ENCODE measurements around the gene WDR82.
A peak's percentile ranks its signal among the peaks of the same experiment; 100 is the strongest.

Gene WDR82

GRCh38 chr3:52236424-52236886 lies 42.0 kb downstream of the WDR82 start:
- no peak for DNase-seq

- DNase-seq: no peak
Measured at GRCh38 chr3:52234516-52235447, 43.7 kb downstream of the WDR82 start.

DNA sequence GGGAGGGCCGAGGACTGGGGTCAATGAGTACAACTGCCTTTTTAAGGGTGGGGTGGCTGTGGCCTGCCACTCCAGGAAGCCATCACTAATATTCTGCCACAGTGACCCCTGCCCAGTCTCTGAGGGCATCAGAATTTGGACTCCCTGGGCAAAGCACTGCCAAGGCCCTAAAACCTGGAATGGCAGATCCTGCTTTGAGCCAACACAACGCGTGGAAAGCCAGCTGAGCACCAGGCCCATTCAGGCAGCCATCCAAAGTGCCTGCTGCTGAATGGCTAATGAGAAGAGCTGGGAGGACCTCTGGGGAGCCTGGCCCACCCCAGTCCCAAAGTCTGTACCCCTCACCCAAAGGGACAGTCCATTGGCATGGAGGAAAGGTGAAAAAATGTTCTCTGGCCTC lies 44.5 kb downstream of the WDR82 start:
- DNase-seq: no peak

DNA sequence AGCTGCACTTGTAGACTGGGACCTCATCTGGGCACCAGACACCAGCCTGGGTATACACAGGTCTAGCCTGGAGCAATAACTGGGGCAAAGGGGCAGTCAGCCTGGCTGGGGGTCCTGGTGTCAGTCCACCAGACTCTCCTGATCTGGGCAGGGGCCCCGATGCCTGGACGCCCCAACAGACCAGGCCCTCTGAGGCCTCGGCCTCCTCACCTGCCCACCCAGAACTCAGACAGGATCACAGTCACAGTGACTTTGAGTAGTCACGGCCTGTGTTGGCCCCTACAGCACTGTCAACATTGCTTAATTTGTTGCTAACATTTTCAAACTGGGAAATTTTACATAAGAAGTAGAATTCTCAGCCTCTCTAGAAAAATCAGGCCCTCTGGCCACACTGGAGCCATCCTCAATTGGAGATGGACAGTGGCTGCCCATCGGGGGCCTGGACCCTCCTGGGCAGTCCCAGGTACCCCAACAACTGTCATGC lies 45.3 kb downstream of the WDR82 start:
- DNase-seq: no peak

GRCh38 chr3:52232279-52233107 lies 46.0 kb downstream of the WDR82 start:
- no peak for DNase-seq

GRCh38 chr3:52231502-52232278 lies 46.8 kb downstream of the WDR82 start:
- DNase-seq: peak; percentile 91

GRCh38 chr3:52230889-52231499 lies 47.5 kb downstream of the WDR82 start:
- no peak for DNase-seq

- no peak for DNase-seq
Measured at GRCh38 chr3:52230461-52230860, 48.0 kb downstream of the WDR82 start.

DNA sequence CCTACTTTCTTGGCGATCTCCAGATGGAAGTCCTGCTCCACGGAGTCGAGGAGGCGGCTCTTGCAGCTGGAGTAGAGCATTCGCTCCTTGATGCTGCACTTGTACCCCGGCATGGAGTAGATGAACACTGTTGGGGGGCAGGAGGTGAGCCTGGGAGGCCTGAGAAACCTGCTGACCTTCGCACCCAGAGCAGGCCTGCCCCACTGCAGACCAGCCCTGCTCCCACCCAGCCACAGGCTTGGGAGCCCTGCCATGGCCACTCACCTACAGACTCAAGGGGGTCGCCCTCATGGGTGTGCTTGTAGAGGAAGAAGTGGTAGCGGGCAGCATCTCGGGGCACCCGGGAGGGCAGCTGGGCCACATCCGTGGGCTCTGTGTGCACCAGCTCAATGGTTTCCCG lies 48.8 kb downstream of the WDR82 start:
- no peak for DNase-seq

- no peak for DNase-seq
Measured at GRCh38 chr3:52228751-52229291, 49.6 kb downstream of the WDR82 start.

DNA sequence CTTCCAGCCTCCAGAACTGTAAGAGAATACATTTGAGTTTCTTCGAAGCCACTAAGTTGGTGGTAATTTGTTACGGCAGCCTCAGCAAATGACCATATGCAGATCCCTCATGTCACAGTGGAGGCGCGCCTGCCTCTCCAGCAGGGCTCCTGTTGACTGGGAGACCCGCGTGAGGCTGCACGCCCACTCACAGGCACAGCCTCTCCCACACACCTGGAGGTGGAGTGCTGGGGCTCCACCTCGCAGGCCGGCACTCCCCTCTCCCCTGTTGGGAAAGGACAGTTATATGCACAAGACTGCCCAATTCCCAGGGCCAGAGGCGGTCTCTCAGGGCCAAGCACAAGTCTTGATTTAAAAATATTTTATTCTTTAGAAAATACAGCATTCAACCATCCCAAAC lies 50.2 kb downstream of the WDR82 start:
- no peak for DNase-seq

- no peak for DNase-seq
Measured at GRCh38 chr3:52227766-52228165, 50.7 kb downstream of the WDR82 start.

DNA sequence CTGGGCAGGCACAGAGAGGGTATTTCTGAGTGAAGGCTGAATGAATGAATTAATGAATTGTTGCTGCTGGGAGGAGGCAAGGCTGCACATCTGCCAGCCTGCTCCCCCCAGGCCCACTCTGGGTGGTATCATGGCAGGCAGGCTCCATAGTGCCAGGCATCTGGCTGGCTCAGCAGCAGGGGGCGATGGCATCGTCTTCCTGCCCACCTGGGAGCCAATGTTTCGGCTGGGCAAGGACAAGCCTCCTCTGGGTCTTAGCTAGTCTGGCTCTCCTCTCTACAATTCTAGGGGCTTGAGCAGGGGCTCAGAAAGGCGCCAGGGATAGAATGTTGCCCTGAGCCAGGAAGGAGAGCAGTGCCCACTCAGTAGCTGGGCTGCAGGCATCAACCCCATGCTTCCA lies 51.3 kb downstream of the WDR82 start:
- no peak for DNase-seq

DNA sequence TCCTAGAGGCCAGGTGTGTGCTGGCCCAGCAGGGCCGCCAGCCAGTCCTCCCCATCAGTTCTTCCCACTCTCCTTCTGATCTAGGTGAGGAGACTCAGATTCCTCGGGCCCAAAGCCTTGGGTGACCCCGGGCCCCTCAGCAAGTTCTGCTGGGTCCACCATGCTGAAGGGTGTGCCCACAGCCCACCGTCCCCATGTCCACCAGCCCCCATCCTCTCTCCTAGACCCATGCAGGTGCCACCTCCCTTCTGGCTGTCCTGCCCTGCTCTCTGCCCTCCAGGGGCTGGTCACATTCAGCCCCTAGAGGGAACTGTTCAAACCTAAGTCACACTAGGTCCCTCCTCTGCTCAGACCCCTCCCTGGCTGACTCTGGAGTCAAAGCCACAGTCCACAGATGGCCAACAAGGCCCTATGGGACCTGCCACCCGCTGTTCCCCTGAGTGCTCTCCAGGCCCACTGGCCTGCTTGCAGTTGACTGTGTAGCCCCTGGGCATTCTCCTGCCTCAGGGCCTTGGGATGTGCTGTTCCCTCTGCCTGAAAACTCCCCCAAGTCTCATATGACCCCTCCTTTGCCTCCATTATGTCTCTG lies 52.1 kb downstream of the WDR82 start:
- no peak for DNase-seq

DNA sequence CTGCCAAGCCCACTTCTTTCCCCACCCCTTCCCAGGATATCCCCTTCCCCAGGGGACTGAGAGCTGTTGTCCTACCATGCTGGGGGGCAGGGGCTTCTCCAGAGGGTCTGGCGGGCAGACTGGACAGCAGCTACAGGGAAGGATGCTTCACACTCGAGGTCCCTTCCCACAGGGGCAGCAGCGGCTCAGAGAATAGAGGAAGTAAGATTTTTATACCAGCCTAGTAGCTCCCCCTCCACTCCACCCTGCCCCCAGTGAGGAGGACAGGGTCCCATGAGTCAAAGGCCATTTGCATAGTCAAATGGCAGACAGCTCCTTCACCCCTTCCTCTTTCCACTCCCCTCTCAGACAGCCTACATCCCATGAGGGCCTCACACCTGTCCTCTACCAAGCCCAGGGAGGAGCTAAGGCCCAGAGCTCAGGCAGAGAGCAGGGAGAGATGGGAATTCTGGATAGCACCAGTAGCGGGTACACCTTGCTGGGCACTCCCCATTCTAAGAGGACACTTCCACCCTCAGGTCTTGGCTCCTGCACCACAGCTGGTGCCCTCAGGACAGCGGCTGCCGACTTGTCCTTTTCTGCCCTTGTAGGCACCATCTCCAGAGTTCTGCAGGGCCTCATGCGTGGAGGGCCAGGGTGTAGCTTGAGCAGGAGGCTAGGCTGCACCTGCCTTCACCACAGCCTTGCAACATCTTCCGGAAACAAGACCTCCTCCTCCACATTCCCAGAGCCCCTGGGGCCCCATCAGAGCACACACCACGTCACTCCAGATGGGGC lies 52.8 kb downstream of the WDR82 start, which contains the start of gene TLR9:
Gene TLR9 (minus strand): TSS at position 194 of the 777 bp plus-strand sequence. CDS start 116 bp downstream, at position 78.
- DNase-seq: peak; percentile 74

DNA sequence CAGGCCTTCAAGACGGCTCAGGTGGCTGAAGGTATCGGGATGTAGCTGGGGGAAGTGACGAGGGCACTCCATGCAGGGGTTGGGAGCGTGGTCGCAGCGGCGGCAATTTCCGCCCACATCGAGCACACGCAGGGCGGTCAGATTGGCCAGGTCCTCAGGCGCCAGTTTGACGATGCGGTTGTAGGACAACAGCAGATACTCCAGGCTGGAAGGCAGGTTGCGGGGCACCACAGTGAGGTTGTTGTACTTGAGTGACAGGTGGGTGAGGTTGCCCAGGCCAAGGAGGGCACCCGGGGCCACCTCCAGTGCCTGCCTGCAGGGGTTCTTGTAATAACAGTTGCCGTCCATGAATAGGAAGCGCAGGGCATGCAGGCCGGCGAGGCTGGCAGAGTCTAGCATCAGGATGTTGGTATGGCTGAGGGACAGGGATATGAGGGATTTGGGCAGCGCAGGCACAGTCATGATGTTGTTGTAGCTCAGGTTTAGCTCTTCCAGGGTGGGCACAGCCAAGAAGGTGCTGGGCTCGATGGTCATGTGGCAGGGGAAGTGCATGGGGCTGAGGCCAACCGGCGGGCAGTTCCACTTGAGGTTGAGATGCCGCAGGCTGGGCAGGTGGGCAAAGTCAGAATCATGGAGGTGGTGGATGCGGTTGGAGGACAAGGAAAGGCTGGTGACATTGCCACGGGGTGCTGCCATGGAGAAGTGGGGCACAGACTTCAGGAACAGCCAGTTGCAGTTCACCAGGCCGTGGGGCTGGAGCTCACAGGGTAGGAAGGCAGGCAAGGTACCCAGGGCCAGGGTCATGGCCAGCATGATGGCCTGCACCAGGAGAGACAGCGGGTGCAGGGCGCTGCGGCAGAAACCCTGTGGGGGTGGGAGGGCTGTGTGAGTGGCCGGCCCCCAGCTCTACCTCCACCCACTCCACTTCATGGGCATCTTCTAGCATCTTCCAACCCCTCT lies 54.7 kb downstream of the WDR82 start:
- no peak for DNase-seq

- no peak for DNase-seq
Measured at GRCh38 chr3:52222319-52223221, 55.9 kb downstream of the WDR82 start.
